ENCODE results near the gene TFF3.

Gene TFF3

DNA sequence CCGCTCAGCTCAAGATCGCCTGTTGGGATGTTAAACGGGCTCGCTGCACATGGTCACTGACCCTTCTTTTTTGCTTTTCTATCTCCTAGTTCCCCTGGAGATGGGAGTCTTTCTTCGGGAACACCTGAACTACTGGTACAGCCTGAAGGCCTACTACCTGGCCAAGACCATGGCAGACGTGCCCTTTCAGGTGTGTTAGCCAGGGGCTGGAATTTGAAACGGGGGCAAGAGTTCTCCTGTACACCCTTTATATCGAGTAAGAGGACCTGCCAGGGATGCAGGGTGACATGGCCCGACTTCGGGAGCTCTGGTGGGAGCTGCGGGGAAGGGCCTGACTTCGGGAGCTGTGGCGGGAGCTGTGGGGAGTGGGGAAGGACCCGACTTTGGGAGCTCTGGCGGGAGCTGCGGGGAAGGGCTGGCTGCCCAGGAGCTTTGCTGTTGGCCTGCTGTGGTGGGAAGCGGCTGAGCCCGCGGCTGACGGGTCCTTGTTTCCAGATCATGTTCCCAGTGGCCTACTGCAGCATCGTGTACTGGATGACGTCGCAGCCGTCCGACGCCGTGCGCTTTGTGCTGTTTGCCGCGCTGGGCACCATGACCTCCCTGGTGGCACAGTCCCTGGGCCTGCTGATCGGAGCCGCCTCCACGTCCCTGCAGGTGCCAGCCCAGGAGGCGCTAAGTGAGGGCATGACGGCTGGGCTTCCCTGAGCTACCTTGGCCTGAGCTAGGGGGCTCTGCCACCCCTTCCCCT is 24.0 kb downstream of the TFF3 start:
- H2AFZ ChIP-seq, result no peak overlapping the region
- no peak overlapping the region for H3K4me3 ChIP-seq (ENCODE audit: low read depth, low read length)
- H3K9me3 ChIP-seq (ENCODE audit: control insufficient read depth, low read length), result no peaks in the 10 kb centered on the region
- H3K27ac ChIP-seq, result no peak overlapping the region
- H3K79me2 ChIP-seq, result no peaks in the 10 kb centered on the region
- no peak overlapping the region for H3K4me2 ChIP-seq (ENCODE audit: low read length)
- H3K9ac ChIP-seq, result no peak overlapping the region
- H3K4me1 ChIP-seq, result no peaks in the 10 kb centered on the region
- TF ChIP-seq, protein P1, sequence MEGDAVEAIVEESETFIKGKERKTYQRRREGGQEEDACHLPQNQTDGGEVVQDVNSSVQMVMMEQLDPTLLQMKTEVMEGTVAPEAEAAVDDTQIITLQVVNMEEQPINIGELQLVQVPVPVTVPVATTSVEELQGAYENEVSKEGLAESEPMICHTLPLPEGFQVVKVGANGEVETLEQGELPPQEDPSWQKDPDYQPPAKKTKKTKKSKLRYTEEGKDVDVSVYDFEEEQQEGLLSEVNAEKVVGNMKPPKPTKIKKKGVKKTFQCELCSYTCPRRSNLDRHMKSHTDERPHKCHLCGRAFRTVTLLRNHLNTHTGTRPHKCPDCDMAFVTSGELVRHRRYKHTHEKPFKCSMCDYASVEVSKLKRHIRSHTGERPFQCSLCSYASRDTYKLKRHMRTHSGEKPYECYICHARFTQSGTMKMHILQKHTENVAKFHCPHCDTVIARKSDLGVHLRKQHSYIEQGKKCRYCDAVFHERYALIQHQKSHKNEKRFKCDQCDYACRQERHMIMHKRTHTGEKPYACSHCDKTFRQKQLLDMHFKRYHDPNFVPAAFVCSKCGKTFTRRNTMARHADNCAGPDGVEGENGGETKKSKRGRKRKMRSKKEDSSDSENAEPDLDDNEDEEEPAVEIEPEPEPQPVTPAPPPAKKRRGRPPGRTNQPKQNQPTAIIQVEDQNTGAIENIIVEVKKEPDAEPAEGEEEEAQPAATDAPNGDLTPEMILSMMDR (IDR thresholded peaks at IDR 0.05), result no peak
- no peaks in the 10 kb centered on the region for H3K36me3 ChIP-seq (ENCODE audit: control insufficient read depth, insufficient read depth, low read length)
- H3K27me3 ChIP-seq (ENCODE audit: control insufficient read depth, insufficient read depth, low read length), result no peaks in the 10 kb centered on the region

DNA sequence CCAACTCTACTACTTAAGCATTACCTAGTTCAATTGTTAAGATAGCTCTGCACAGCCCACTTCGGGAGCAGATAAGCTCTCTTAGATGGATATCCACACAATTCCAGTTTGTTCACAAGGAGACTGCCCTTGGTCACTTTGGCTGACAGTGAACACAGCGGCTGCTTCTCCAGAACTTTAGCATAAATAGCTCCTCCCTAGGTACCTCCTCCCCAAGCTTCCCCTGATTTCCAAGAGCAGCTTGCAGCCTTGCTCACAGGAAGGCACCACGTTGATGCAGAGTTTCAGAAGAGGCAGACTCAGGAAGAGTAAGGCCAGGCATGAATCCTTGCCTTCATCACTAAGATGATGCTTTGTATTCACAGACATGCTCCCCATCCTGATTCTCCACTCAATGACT is 24.7 kb downstream of the TFF3 start:
- no peaks in the 10 kb centered on the region for H3K36me3 ChIP-seq (ENCODE audit: control insufficient read depth, insufficient read depth, low read length)
- no peak overlapping the region for H3K27ac ChIP-seq
- H3K9me3 ChIP-seq (ENCODE audit: control insufficient read depth, low read length), result no peaks in the 10 kb centered on the region
- no peaks in the 10 kb centered on the region for H3K4me1 ChIP-seq
- H3K4me3 ChIP-seq (ENCODE audit: low read depth, low read length), result no peak overlapping the region
- TF ChIP-seq, protein P1 (IDR thresholded peaks at IDR 0.05), result no peak
- no peaks in the 10 kb centered on the region for H3K27me3 ChIP-seq (ENCODE audit: control insufficient read depth, insufficient read depth, low read length)
- H2AFZ ChIP-seq, result no peak overlapping the region
- H3K9ac ChIP-seq, result no peak overlapping the region
- no peaks in the 10 kb centered on the region for H3K79me2 ChIP-seq
- H3K4me2 ChIP-seq (ENCODE audit: low read length), result no peak overlapping the region

- Histone ChIP-seq H3K9ac (no peak overlapping the region), H2AFZ (no peak overlapping the region), H3K9me3 (ENCODE audit: control insufficient read depth, low read length) (no peaks in the 10 kb centered on the region), H3K27me3 (ENCODE audit: control insufficient read depth, insufficient read depth, low read length) (no peaks in the 10 kb centered on the region), H3K27ac (no peak overlapping the region), H3K4me3 (ENCODE audit: low read depth, low read length) (no peak overlapping the region), H3K4me2 (ENCODE audit: low read length) (no peak overlapping the region), H3K4me1 (no peaks in the 10 kb centered on the region), H3K36me3 (ENCODE audit: control insufficient read depth, insufficient read depth, low read length) (no peaks in the 10 kb centered on the region), H3K79me2 (no peaks in the 10 kb centered on the region)
- TF ChIP-seq, protein P1 (IDR thresholded peaks at IDR 0.05), result no peak
Measured at GRCh38 chr21:42289926-42290325, 25.3 kb downstream of the TFF3 start.

- H3K4me1 ChIP-seq, result no peaks in the 10 kb centered on the region
- no peaks in the 10 kb centered on the region for H3K36me3 ChIP-seq (ENCODE audit: control insufficient read depth, insufficient read depth, low read length)
- H3K4me3 ChIP-seq (ENCODE audit: low read depth, low read length), result no peak overlapping the region
- no peak overlapping the region for H3K9ac ChIP-seq
- H3K27me3 ChIP-seq (ENCODE audit: control insufficient read depth, insufficient read depth, low read length), result no peaks in the 10 kb centered on the region
- no peak overlapping the region for H3K27ac ChIP-seq
- H3K79me2 ChIP-seq, result no peaks in the 10 kb centered on the region
- TF ChIP-seq, protein P1 (IDR thresholded peaks at IDR 0.05), result no peak
- no peaks in the 10 kb centered on the region for H3K9me3 ChIP-seq (ENCODE audit: control insufficient read depth, low read length)
- no peak overlapping the region for H3K4me2 ChIP-seq (ENCODE audit: low read length)
- H2AFZ ChIP-seq, result no peak overlapping the region
Measured at GRCh38 chr21:42288962-42289361, 26.2 kb downstream of the TFF3 start.
